HepG2 (cell line): ENCODE results near the gene PNKD. TPM values are rescaled to one million over a fixed set of nuclear protein-coding genes. Genes with fewer than 3 reads are reported as not detected.
A peak's percentile ranks its signal among the peaks of the same experiment; 100 is the strongest.

Experiments used
- CAMTA2 ChIP-seq: sonication (generic); formaldehyde crosslinking; IDR thresholded peaks from 2 replicates; pipeline ENCODE4 v1.4.0; 2020; ENCODE audit warnings: mild to moderate bottlenecking, missing genetic modification reagents, borderline replicate concordance
- HDAC2 ChIP-seq: sonication (generic); formaldehyde crosslinking; IDR thresholded peaks from 2 replicates; pipeline ENCODE4 v1.4.0; 2020; ENCODE audit warnings: missing genetic modification reagents
- IRF2 ChIP-seq: IDR thresholded peaks from 2 replicates; pipeline ENCODE4 v1.6.1; 2018; ENCODE audit warnings: missing genetic modification reagents, missing compliant biosample characterization
- KDM2A ChIP-seq: sonication (generic); formaldehyde crosslinking; IDR thresholded peaks from 2 replicates; pipeline ENCODE4 v1.4.0; 2020; ENCODE audit warnings: low read depth, missing genetic modification reagents, borderline replicate concordance
- MIER3 ChIP-seq: IDR thresholded peaks from 2 replicates; pipeline ENCODE4 v1.6.1; 2016; ENCODE audit warnings: missing compliant biosample characterization, borderline replicate concordance
- NFATC3 ChIP-seq: sonication (generic); formaldehyde crosslinking; IDR thresholded peaks from 2 replicates; pipeline ENCODE4 v1.5.1; 2020; ENCODE audit warnings: mild to moderate bottlenecking, missing genetic modification reagents
- NFKB2 ChIP-seq: sonication (generic); formaldehyde crosslinking; IDR thresholded peaks from 2 replicates; pipeline ENCODE4 v1.4.0; 2020; ENCODE audit warnings: missing genetic modification reagents, borderline replicate concordance
- NR2F6 ChIP-seq, 2 experiments: IDR thresholded peaks; 2 replicates each; pipeline ENCODE4 v1.6.1; 2016; ENCODE audit warnings: antibody characterized with exemption in 1 of 2, mild to moderate bottlenecking in 1 of 2
- ONECUT2 ChIP-seq: sonication (generic); formaldehyde crosslinking; IDR thresholded peaks from 2 replicates; pipeline ENCODE4 v1.4.0; 2020; ENCODE audit warnings: missing genetic modification reagents
- RFX1 ChIP-seq: fragments of 450-650 bp; IDR thresholded peaks from 2 replicates; pipeline ENCODE4 v1.6.1; 2017
- SMAD3 ChIP-seq: sonication (generic); formaldehyde crosslinking; IDR thresholded peaks from 2 replicates; pipeline ENCODE4 v1.4.0; 2020; ENCODE audit warnings: missing genetic modification reagents
- SP140L ChIP-seq: sonication (generic); formaldehyde crosslinking; IDR thresholded peaks from 2 replicates; pipeline ENCODE4 v1.4.0; 2020; ENCODE audit warnings: missing genetic modification reagents, borderline replicate concordance
- SSRP1 ChIP-seq: IDR thresholded peaks from 2 replicates; pipeline ENCODE4 v1.6.1; 2016; ENCODE audit warnings: control low read depth
- ZBTB7B ChIP-seq: sonication (generic); formaldehyde crosslinking; IDR thresholded peaks from 2 replicates; pipeline ENCODE4 v1.4.0; 2020; ENCODE audit warnings: missing genetic modification reagents
- ZKSCAN1 ChIP-seq: fragments of 150-350 bp; IDR thresholded peaks from 2 replicates; pipeline ENCODE4 v1.6.1; 2014; ENCODE audit warnings: low read length
- ZNF333 ChIP-seq: sonication (generic); formaldehyde crosslinking; IDR thresholded peaks from 2 replicates; pipeline ENCODE4 v1.4.0; 2020; ENCODE audit warnings: mild to moderate bottlenecking, missing genetic modification reagents, borderline replicate concordance
- ZNF557 ChIP-seq: sonication (generic); formaldehyde crosslinking; IDR thresholded peaks from 2 replicates; pipeline ENCODE4 v1.4.0; 2020; ENCODE audit warnings: missing genetic modification reagents
- ZNF605 ChIP-seq: sonication (generic); formaldehyde crosslinking; IDR thresholded peaks from 2 replicates; pipeline ENCODE4 v1.8.0; 2022; ENCODE audit warnings: mild to moderate bottlenecking, missing genetic modification reagents
- ZNF639 ChIP-seq: conservative IDR thresholded peaks from 2 replicates; pipeline ENCODE4 v1.6.1; 2018; ENCODE audit warnings: missing genetic modification reagents
- ZNF709 ChIP-seq: sonication (generic); formaldehyde crosslinking; IDR thresholded peaks from 2 replicates; pipeline ENCODE4 v1.5.0; 2020; ENCODE audit warnings: mild to moderate bottlenecking, missing genetic modification reagents
- polyA plus RNA-seq, 8 experiments: library from polyadenylated mRNA; depleted of rRNA in 3 of 8; stranded (reverse) in 7 of 8; unstranded in 1 of 8; fragments of >200 nt; fragmentation: Illumina TruSeq in 4 of 8; extraction: Trizol in 4 of 8; gene quantifications; 2 replicates each; pipeline versions ENCODE4 v1.2.1 to v1.2.3, GENCODE V29; 2011 to 2016; ENCODE audit warnings: low read depth in 4 of 8, missing spikeins in 1 of 8, mixed read lengths in 1 of 8; ENCODE audit not compliant: insufficient read depth in 1 of 8
- total RNA-seq, 5 experiments: library from RNA; depleted of rRNA; stranded (reverse); fragments of >200 nt; fragmentation: Illumina TruSeq; extraction: Trizol; gene quantifications; 2 replicates each; pipeline ENCODE4 v1.2.3, GENCODE V29; 2016; ENCODE audit warnings: low read depth in 1 of 5
- TF ChIP-seq, protein P1 (sequence below): IDR thresholded peaks from 2 replicates; pipeline ENCODE4 v1.6.1; 2016; ENCODE audit warnings: missing compliant biosample characterization, missing genetic modification reagents, borderline replicate concordance
- TF ChIP-seq, protein P2 (sequence below): sonication (generic); formaldehyde crosslinking; IDR thresholded peaks from 2 replicates; pipeline ENCODE4 v1.4.0; 2020; ENCODE audit warnings: missing genetic modification reagents

The PNKD gene
- total and polyA plus RNA-seq, 2 of the 13 experiments (the other 11 are each of a cell fraction or from before 2014, with no cell fraction given) = 55.9 to 80.4 TPM

DNA sequence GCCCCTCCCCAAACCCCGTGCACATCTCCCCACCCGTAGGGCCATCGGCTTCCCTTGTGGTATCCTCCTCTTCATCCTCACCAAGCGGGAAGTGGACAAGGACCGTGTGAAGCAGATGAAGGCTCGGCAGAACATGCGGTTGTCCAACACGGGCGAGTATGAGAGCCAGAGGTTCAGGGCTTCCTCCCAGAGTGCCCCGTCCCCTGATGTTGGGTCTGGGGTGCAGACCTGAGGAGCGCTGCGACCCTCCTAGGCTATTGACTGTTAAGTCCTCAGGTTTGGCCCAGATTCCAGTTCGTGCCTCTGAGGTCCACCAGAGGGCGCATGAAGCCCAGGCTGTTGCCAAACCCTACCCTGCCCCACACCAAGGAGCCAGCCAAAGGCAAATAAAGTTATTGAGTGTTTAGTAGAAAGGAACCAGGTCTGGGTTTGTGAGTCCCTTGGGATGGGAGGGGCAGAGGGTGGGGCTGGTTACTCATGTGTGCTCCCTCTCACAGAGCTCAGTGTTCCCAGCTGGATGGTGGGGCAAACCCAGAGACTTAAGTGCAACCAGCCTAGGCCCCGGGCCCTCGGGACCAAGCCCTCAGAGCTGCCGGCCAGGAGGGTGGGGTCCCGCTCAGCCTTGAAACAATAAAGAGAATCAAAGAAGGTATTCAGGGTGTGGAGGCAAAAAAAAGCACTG is 2.4 kb downstream of the PNKD start (continued):
- TF ChIP-seq, protein P1, sequence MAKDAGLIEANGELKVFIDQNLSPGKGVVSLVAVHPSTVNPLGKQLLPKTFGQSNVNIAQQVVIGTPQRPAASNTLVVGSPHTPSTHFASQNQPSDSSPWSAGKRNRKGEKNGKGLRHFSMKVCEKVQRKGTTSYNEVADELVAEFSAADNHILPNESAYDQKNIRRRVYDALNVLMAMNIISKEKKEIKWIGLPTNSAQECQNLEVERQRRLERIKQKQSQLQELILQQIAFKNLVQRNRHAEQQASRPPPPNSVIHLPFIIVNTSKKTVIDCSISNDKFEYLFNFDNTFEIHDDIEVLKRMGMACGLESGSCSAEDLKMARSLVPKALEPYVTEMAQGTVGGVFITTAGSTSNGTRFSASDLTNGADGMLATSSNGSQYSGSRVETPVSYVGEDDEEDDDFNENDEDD (CRISPR knock-in tag) = no peak
- TF ChIP-seq ZNF709 (CRISPR knock-in tag) = no peak
- 0 out of 2 replicates have a peak, but pooled peaks have one; percentile 38 for TF ChIP-seq ONECUT2 (CRISPR knock-in tag)
- TF ChIP-seq NR2F6 (IDR thresholded peaks at IDR 0.05) = no peak
- TF ChIP-seq NR2F6 (CRISPR knock-in tag; IDR thresholded peaks at IDR 0.05) = peak; percentile 43; the same call in 1 of the 2 replicates
- peak; percentile 38; the same call in 1 of the 2 replicates for TF ChIP-seq ZNF605
- peak; percentile 44; the same call in 1 of the 2 replicates for TF ChIP-seq ZBTB7B (CRISPR knock-in tag)
- peak; percentile 82; the same call in 1 of the 2 replicates for TF ChIP-seq NFATC3 (CRISPR knock-in tag)
- 0 out of 2 replicates have a peak, but pooled peaks have one; percentile 41 for TF ChIP-seq ZKSCAN1
- peak; percentile 82; the same call in 1 of the 2 replicates for TF ChIP-seq KDM2A (CRISPR knock-in tag)
- peak; percentile 96; the same call in 1 of the 2 replicates for TF ChIP-seq SSRP1
- TF ChIP-seq, protein P2, sequence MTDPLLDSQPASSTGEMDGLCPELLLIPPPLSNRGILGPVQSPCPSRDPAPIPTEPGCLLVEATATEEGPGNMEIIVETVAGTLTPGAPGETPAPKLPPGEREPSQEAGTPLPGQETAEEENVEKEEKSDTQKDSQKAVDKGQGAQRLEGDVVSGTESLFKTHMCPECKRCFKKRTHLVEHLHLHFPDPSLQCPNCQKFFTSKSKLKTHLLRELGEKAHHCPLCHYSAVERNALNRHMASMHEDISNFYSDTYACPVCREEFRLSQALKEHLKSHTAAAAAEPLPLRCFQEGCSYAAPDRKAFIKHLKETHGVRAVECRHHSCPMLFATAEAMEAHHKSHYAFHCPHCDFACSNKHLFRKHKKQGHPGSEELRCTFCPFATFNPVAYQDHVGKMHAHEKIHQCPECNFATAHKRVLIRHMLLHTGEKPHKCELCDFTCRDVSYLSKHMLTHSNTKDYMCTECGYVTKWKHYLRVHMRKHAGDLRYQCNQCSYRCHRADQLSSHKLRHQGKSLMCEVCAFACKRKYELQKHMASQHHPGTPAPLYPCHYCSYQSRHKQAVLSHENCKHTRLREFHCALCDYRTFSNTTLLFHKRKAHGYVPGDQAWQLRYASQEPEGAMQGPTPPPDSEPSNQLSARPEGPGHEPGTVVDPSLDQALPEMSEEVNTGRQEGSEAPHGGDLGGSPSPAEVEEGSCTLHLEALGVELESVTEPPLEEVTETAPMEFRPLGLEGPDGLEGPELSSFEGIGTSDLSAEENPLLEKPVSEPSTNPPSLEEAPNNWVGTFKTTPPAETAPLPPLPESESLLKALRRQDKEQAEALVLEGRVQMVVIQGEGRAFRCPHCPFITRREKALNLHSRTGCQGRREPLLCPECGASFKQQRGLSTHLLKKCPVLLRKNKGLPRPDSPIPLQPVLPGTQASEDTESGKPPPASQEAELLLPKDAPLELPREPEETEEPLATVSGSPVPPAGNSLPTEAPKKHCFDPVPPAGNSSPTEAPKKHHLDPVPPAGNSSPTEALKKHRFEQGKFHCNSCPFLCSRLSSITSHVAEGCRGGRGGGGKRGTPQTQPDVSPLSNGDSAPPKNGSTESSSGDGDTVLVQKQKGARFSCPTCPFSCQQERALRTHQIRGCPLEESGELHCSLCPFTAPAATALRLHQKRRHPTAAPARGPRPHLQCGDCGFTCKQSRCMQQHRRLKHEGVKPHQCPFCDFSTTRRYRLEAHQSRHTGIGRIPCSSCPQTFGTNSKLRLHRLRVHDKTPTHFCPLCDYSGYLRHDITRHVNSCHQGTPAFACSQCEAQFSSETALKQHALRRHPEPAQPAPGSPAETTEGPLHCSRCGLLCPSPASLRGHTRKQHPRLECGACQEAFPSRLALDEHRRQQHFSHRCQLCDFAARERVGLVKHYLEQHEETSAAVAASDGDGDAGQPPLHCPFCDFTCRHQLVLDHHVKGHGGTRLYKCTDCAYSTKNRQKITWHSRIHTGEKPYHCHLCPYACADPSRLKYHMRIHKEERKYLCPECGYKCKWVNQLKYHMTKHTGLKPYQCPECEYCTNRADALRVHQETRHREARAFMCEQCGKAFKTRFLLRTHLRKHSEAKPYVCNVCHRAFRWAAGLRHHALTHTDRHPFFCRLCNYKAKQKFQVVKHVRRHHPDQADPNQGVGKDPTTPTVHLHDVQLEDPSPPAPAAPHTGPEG (CRISPR knock-in tag) = 0 out of 2 replicates have a peak, but pooled peaks have one; percentile 49
- TF ChIP-seq NFKB2 = peak; percentile 34; the same call in 1 of the 2 replicates
- TF ChIP-seq IRF2 (CRISPR knock-in tag) = 0 out of 2 replicates have a peak, but pooled peaks have one; percentile 38
- TF ChIP-seq ZNF333 (CRISPR knock-in tag) = no peak
- no peak for TF ChIP-seq CAMTA2 (CRISPR knock-in tag)
- TF ChIP-seq SP140L (CRISPR knock-in tag) = no peak
- 0 out of 2 replicates have a peak, but pooled peaks have one; percentile 37 for TF ChIP-seq SMAD3 (CRISPR knock-in tag)
- TF ChIP-seq HDAC2 (CRISPR knock-in tag) = no peak
- TF ChIP-seq MIER3 (CRISPR knock-in tag) = peak; percentile 45; the same call in 1 of the 2 replicates
- TF ChIP-seq ZNF557 (CRISPR knock-in tag) = peak; percentile 23; the same call in 1 of the 2 replicates
- TF ChIP-seq RFX1 = no peak
- no peak for TF ChIP-seq ZNF639 (CRISPR knock-in tag)
